K562 (cell line): ENCODE data around the gene PDCD11. TPM values are rescaled to one million over a fixed set of nuclear protein-coding genes. Genes with fewer than 3 reads are reported as not detected.

Source experiments
- ATAC-seq: fragments of 200-7000 bp; cut with Tn5 transposase; 3 replicates; pipeline ENCODE4 v1.9.1; 2020; ENCODE audit warnings: moderate library complexity
- BruUV-seq: library from RNA; stranded (reverse); fragments of 400-500 nt; replicated peaks from 2 replicates; lab custom pipeline; 2021; lab: Mats Ljungman, UMichigan
- CTCF ChIA-PET: fragments of 300-600 bp; formaldehyde crosslinking; extraction: SDS; loops from one replicate; lab custom pipeline; 2021; ENCODE audit warnings: low intra/inter-chr PET ratio; lab: Yijun Ruan, JAX
- POLR2A ChIA-PET: fragments of 300-600, 350-650 bp; sonication (Branson Sonifier 250); formaldehyde crosslinking; extraction: SDS; loops from one replicate; lab custom pipeline; 2021; ENCODE audit warnings: antibody characterized with exemption, inconsistent platforms; lab: Yijun Ruan, JAX
- DNase-seq, 4 experiments: peaks; one replicate each; pipeline versions ENCODE4 v3.0.0 to v3.0.0-alpha.2; 2011 to 2018; ENCODE audit warnings: low spot score in 3 of 4, mixed read lengths in 3 of 4; ENCODE audit errors: extremely low read depth in 1 of 4
- FAIRE-seq: peaks from 2 replicates; lab custom pipeline; 2011; peaks lifted over from hg19 to GRCh38; lab: Jason Lieb, UNC
- H2AFZ ChIP-seq: 2 replicates; pipeline ENCODE4 v1.6.0; 2011; ENCODE audit warnings: low read depth, low read length, control low read depth, inconsistent platforms
- H3K27ac ChIP-seq: fragments of 200-600 bp; 3 replicates; pipeline ENCODE4 v1.8.0; 2011; ENCODE audit warnings: low read depth, mild to moderate bottlenecking, control low read depth, inconsistent platforms, low read length, moderate library complexity, mixed read lengths; ENCODE audit errors: extremely low read depth
- H3K27me3 ChIP-seq, 2 experiments: fragments of 300-600 bp in 1 of 2; 2 replicates in 1 of 2; 3 replicates in 1 of 2; pipeline versions ENCODE4 v1.6.0 to v1.8.0; 2011; ENCODE audit warnings: inconsistent platforms in 2 of 2, low read length in 2 of 2, mild to moderate bottlenecking in 1 of 2, mixed read lengths in 1 of 2, moderate library complexity in 1 of 2; ENCODE audit not compliant: control insufficient read depth in 2 of 2, insufficient read depth in 2 of 2
- H3K36me3 ChIP-seq: fragments of 300-600 bp; 3 replicates; pipeline ENCODE4 v1.8.0; 2011; ENCODE audit warnings: mild to moderate bottlenecking, low read length, inconsistent platforms; ENCODE audit not compliant: control insufficient read depth, insufficient read depth
- H3K4me1 ChIP-seq, 2 experiments: fragments of 200-600 bp in 1 of 2; replicated peaks in 1 of 2; 2 replicates in 1 of 2; 3 replicates in 1 of 2; pipeline versions ENCODE4 v1.5.1 to v1.8.0; 2011; ENCODE audit warnings: inconsistent platforms in 2 of 2, low read length in 2 of 2, mild to moderate bottlenecking in 1 of 2, mixed read lengths in 1 of 2, moderate library complexity in 1 of 2; ENCODE audit not compliant: control insufficient read depth in 2 of 2, insufficient read depth in 2 of 2
- H3K4me2 ChIP-seq: 2 replicates; pipeline ENCODE4 v1.6.1; 2011; ENCODE audit warnings: low read length, control low read depth, inconsistent platforms, mixed read lengths; ENCODE audit not compliant: insufficient read depth
- H3K4me3 ChIP-seq: fragments of 200-600 bp; sonication (generic), shearing (Covaris generic); 2 replicates; pipeline ENCODE4 v1.5.1; 2016; ENCODE audit warnings: control low read depth, inconsistent platforms
- H3K79me2 ChIP-seq: fragments of 200-600 bp; 3 replicates; pipeline ENCODE4 v1.8.0; 2011; ENCODE audit warnings: low read length, inconsistent platforms; ENCODE audit not compliant: control insufficient read depth, insufficient read depth
- H3K9ac ChIP-seq, 2 experiments: 2 replicates each; pipeline versions ENCODE4 v1.6.0 to v1.6.1; 2011; ENCODE audit warnings: low read depth in 2 of 2, low read length in 2 of 2, control low read depth in 1 of 2, inconsistent platforms in 1 of 2, mild to moderate bottlenecking in 1 of 2, mixed read lengths in 1 of 2; ENCODE audit not compliant: insufficient read depth in 1 of 2
- H3K9me1 ChIP-seq: one replicate; pipeline ENCODE4 v1.6.0; 2011; ENCODE audit warnings: inconsistent platforms, mild to moderate bottlenecking, low read length, moderate library complexity; ENCODE audit not compliant: control insufficient read depth, insufficient read depth
- H3K9me3 ChIP-seq: replicated peaks from 2 replicates; pipeline ENCODE4 v1.5.1; 2011; ENCODE audit warnings: low read depth, low read length, inconsistent platforms; ENCODE audit not compliant: control insufficient read depth, insufficient read depth
- H4K20me1 ChIP-seq: replicated peaks from 2 replicates; pipeline ENCODE4 v1.6.1; 2011; ENCODE audit warnings: low read length, inconsistent platforms, mixed read lengths; ENCODE audit not compliant: control insufficient read depth, insufficient read depth
- ARID2 ChIP-seq: fragments of 450-650 bp; IDR thresholded peaks from 2 replicates; pipeline ENCODE4 v1.6.1; 2017; ENCODE audit warnings: antibody characterized with exemption, mild to moderate bottlenecking
- CUX1 ChIP-seq: fragments of 200-800 bp; sonication (Bioruptor generic); IDR thresholded peaks from 2 replicates; pipeline ENCODE4 v1.6.1; 2016; ENCODE audit warnings: missing genetic modification characterization, missing compliant biosample characterization
- HEY1 ChIP-seq: fragments of 250-450 bp; sonication (Bioruptor Pico); IDR thresholded peaks from 2 replicates; pipeline ENCODE4 v1.5.0; 2020; ENCODE audit warnings: mild to moderate bottlenecking, moderate library complexity, borderline replicate concordance
- MTA2 ChIP-seq: fragments of 450-650 bp; IDR thresholded peaks from 2 replicates; pipeline ENCODE4 v1.6.1; 2016; ENCODE audit warnings: low read depth
- NR2C1 ChIP-seq, 2 experiments: fragments of 450-650 bp; IDR thresholded peaks; 2 replicates each; pipeline ENCODE4 v1.6.1; 2017; ENCODE audit warnings: mild to moderate bottlenecking in 2 of 2, antibody characterized with exemption in 1 of 2, inconsistent platforms in 1 of 2, missing compliant biosample characterization in 1 of 2, missing genetic modification characterization in 1 of 2
- PTRF ChIP-seq: fragments of 450-650 bp; IDR thresholded peaks from 2 replicates; pipeline ENCODE4 v1.6.1; 2016; ENCODE audit warnings: mild to moderate bottlenecking, missing genetic modification characterization, missing compliant biosample characterization
- SUPT5H ChIP-seq: fragments of 450-650 bp; IDR thresholded peaks from 2 replicates; pipeline ENCODE4 v1.6.1; 2016
- ZNF140 ChIP-seq: fragments of 250-450 bp; sonication (Bioruptor Pico); IDR thresholded peaks from 2 replicates; pipeline ENCODE4 v1.8.0; 2021; ENCODE audit warnings: moderate library complexity, mild to moderate bottlenecking, inconsistent platforms
- WGBS: fragments of 100-300 bp; shearing (Covaris generic); methylation state at CpG from one replicate; pipeline ENCODE4 v1.1.6; 2016; ENCODE audit warnings: low coverage, mixed read lengths; ENCODE audit not compliant: insufficient coverage; ENCODE audit errors: missing lambda C conversion rate; 5-methylcytosine and 5-hydroxymethylcytosine counted together
- in situ Hi-C: fragments of 300-500 bp; cut with MboI; formaldehyde crosslinking; loops from 4 replicates; pipeline ENCODE4 v1.15.0; 2018; ENCODE audit warnings: inconsistent platforms, mixed read lengths
- intact Hi-C: fragments of 100-400 bp; cut with micrococcal nuclease; formaldehyde crosslinking; loops from 2 replicates; pipeline ENCODE4 v1.14.2; 2022
- polyA plus RNA-seq, 8 experiments: library from polyadenylated mRNA; depleted of rRNA in 4 of 8; stranded (reverse) in 5 of 8; unstranded in 3 of 8; fragments of >200 nt; fragmentation: Nextera tagmentation in 2 of 8; fragmentation: Illumina TruSeq in 1 of 8; extraction: Ambion mirVana in 2 of 8; extraction: Trizol in 1 of 8; gene quantifications; 2 replicates each; pipeline versions ENCODE4 v1.2.1 to v1.2.3, GENCODE V29; 2011 to 2014; ENCODE audit warnings: inconsistent platforms in 1 of 8, missing spikeins in 1 of 8
- total RNA-seq, 7 experiments: library from RNA; depleted of rRNA in 6 of 7; stranded (reverse); fragments of >200 nt in 6 of 7; fragmentation: Illumina TruSeq in 2 of 7; extraction: Trizol in 2 of 7; gene quantifications; 2 replicates each; pipeline versions ENCODE4 v1.2.1 to v1.2.3, GENCODE V29; 2011 to 2021; ENCODE audit warnings: low replicate concordance in 1 of 7

PDCD11 gene
- total and polyA plus RNA-seq, 9 of the 15 experiments (the other 6 are each of a cell fraction or from before 2014, with no cell fraction given) = 14.8 to 73.8 (median 50.0) TPM

- H2AFZ ChIP-seq = no peak overlapping the region
- H3K27me3 ChIP-seq = no peaks in the 10 kb centered on the region
- H3K27ac ChIP-seq = no peak overlapping the region
- no peaks in the 10 kb centered on the region for H3K79me2 ChIP-seq
- no peak for DNase-seq
- BruUV-seq = no TSS peak
- ChIA-PET CTCF (no interaction called here), POLR2A (interaction anchor here (0.9 to 1.6 kb wide), 2 partner anchors 9 to 11 kb away, joined by 4 to 6 read pairs; no protein-coding TSS in a partner anchor)
- FAIRE-seq = no peak
- ATAC-seq = no peak
- intact Hi-C loops (no loop called here), in situ Hi-C loops (no loop called here)
- H3K36me3 ChIP-seq = no peaks in the 10 kb centered on the region
- H3K9me1 ChIP-seq = no peaks in the 10 kb centered on the region
- no peak overlapping the region for H3K4me3 ChIP-seq
- H4K20me1 ChIP-seq = no peaks in the 10 kb centered on the region; the same call in 1 of the 2 replicates
- 21% methylated on average over 4 of the region's 4 CpGs for WGBS
- no peaks in the 10 kb centered on the region for H3K9me3 ChIP-seq
- TF ChIP-seq NR2C1 (IDR thresholded peaks at IDR 0.05) = no peak
- no peak for TF ChIP-seq NR2C1 (tag; IDR thresholded peaks at IDR 0.05)
- no peak for TF ChIP-seq ARID2
- no peak for TF ChIP-seq ZNF140
- no peak for TF ChIP-seq MTA2
- TF ChIP-seq CUX1 (CRISPR knock-in tag) = no peak
- no peak for TF ChIP-seq SUPT5H
- TF ChIP-seq HEY1 (CRISPR knock-in tag) = no peak
- TF ChIP-seq PTRF = no peak
- H3K4me1 ChIP-seq = peaks cover 2 to 27% of the 10 kb centered on the region in 2 experiments; a peak in 3 of 5 replicates
- no peak overlapping the region for H3K4me2 ChIP-seq
- no peak overlapping the region for H3K9ac ChIP-seq
These were observed 57.6 kb downstream of the PDCD11 start for GRCh38 chr10:103454026-103454425.
